GM06990 (cell line): ENCODE data around the gene CFAP43.

Experiments used
- DNase-seq: peaks from one replicate; pipeline ENCODE4 v3.0.0-alpha.2; 2011; ENCODE audit not compliant: insufficient read length; ENCODE audit errors: extremely low read depth
- H3K27me3 ChIP-seq: replicated peaks from 2 replicates; pipeline ENCODE4 v1.6.0; 2011; ENCODE audit warnings: low read length; ENCODE audit not compliant: control insufficient read depth, insufficient read depth
- H3K36me3 ChIP-seq: 2 replicates; pipeline ENCODE4 v1.5.1; 2011; ENCODE audit warnings: low read length; ENCODE audit not compliant: control insufficient read depth, insufficient read depth
- H3K4me3 ChIP-seq: replicated peaks from 2 replicates; pipeline ENCODE4 v1.5.1; 2011; ENCODE audit warnings: low read depth, mild to moderate bottlenecking, control low read depth, low read length
- CTCF ChIP-seq: IDR thresholded peaks from 2 replicates; pipeline ENCODE4 v1.5.1; 2011; ENCODE audit warnings: low read length, control low read depth, mild to moderate bottlenecking, inconsistent platforms; ENCODE audit not compliant: insufficient read depth, poor library complexity, severe bottlenecking

CFAP43 gene

DNA sequence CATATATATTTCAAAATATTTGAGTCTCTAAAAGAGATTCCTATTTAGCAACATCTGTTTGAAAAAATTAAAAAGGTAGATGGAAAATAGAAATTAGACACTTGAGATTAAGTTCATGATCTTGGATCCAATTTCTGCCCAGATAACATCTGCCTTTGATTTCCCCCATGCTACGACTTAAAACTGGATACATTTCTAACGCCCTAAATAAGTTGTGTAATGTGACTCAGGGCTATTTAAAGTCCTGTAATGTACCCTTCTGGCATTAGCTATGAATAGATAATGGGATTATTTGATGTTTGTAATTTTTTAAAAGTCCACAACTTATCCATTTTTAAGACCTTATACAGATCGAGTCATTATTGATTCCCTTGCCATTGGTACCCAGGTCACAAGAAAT, 23.4 kb downstream of the CFAP43 start:
- H3K4me3 ChIP-seq, result no peak overlapping the region
- no peak for TF ChIP-seq CTCF
- H3K36me3 ChIP-seq, result no peaks in the 10 kb centered on the region
- no peaks in the 10 kb centered on the region; the same call in 1 of the 2 replicates for H3K27me3 ChIP-seq
- DNase-seq, result no peak

GRCh38 chr10:104202231-104202630, 29.9 kb downstream of the CFAP43 start:
- Histone ChIP-seq H3K27me3 (no peaks in the 10 kb centered on the region; the same call in 1 of the 2 replicates), H3K36me3 (no peaks in the 10 kb centered on the region), H3K4me3 (no peak overlapping the region)
- no peak for DNase-seq
- no peak for TF ChIP-seq CTCF

DNA sequence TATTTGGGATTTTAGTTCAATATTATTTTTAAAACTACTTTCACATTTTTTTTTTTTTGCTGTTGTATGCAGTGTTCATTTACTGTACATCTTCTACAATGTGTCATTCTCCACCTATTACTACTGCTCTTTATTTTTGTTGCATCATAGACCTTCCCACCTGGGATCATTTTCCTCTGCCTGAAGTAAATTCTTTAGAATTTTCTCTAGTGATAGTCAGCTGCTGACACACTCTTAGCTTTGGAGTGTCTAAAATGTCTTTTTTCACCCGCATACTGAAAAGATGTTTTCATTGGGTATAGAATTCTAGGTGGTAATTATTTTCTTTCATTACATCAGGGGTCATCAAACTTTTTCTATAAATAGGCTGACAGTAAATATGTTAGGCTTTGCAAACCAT, 30.5 kb downstream of the CFAP43 start:
- TF ChIP-seq CTCF, result no peak
- no peak for DNase-seq
- no peaks in the 10 kb centered on the region for H3K36me3 ChIP-seq
- H3K4me3 ChIP-seq, result no peak overlapping the region
- H3K27me3 ChIP-seq, result no peaks in the 10 kb centered on the region

GRCh38 chr10:104199567-104199966, 32.6 kb downstream of the CFAP43 start:
- no peak for DNase-seq
- H3K4me3 ChIP-seq, result no peak overlapping the region
- H3K36me3 ChIP-seq, result no peaks in the 10 kb centered on the region
- H3K27me3 ChIP-seq, result no peaks in the 10 kb centered on the region
- no peak for TF ChIP-seq CTCF

DNA sequence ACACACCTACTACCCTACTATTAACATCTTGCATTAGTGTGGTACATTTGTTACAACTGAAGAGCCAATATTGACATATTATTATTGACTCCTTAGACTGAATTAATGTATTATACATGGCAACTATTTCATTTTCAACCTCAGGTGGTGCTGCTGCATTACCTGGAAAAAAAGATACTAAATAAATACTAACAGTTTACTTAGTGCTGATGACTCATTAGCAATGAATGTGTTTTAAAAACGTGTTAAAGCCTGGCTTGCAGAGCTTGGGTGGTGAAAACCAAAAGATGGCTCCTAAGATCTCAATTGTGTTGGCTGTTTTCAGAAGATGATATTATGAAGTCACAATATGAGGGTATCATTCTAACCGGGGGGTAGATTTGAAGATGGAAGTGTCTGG, 34.8 kb downstream of the CFAP43 start:
- Histone ChIP-seq H3K36me3 (no peaks in the 10 kb centered on the region), H3K4me3 (no peak overlapping the region), H3K27me3 (no peaks in the 10 kb centered on the region)
- DNase-seq, result no peak
- no peak for TF ChIP-seq CTCF

- Histone ChIP-seq H3K4me3 (no peak overlapping the region), H3K27me3 (no peaks in the 10 kb centered on the region), H3K36me3 (no peaks in the 10 kb centered on the region)
- no peak for DNase-seq
- no peak for TF ChIP-seq CTCF
Observed at GRCh38 chr10:104195706-104196105, 36.5 kb downstream of the CFAP43 start.
